Gastroesophageal sphincter (tissue), 4 donors: ENCODE results near the gene PPM1B. TPM values are rescaled to one million over a fixed set of nuclear protein-coding genes. Genes with fewer than 3 reads are reported as not detected.

Source experiments
- ATAC-seq: fragments of 150-250 bp; one replicate; pipeline ENCODE4 v1.9.1; 2016; ENCODE audit warnings: mild to moderate bottlenecking, moderate library complexity
- H3K27ac ChIP-seq, 4 donors: fragments of 200-600 bp; sonication (generic) in 3 of 4; 1 replicate in 3 of 4; 2 replicates in 1 of 4; pipeline ENCODE4 v1.5.1; 2016 to 2019
- H3K27me3 ChIP-seq: fragments of 200-600 bp; sonication (generic); one replicate; pipeline ENCODE4 v1.5.1; 2019
- H3K36me3 ChIP-seq, 2 donors: fragments of 200-600 bp; sonication (generic); one replicate each; pipeline ENCODE4 v1.5.1; 2019; ENCODE audit warnings: control low read depth in 1 of 2
- H3K4me1 ChIP-seq, 3 donors: fragments of 200-600 bp; sonication (generic); 1 replicate in 2 of 3; 2 replicates in 1 of 3; pipeline ENCODE4 v1.5.1; 2016 to 2019; ENCODE audit warnings: control low read depth in 2 of 3
- H3K4me3 ChIP-seq, 2 donors: fragments of 200-600 bp; sonication (generic); one replicate each; pipeline ENCODE4 v1.5.1; 2019; ENCODE audit warnings: mild to moderate bottlenecking in 1 of 2, moderate library complexity in 1 of 2
- H3K9me3 ChIP-seq, 3 donors: fragments of 200-600 bp; sonication (generic); one replicate each; pipeline ENCODE4 v1.5.1; 2017 to 2019; ENCODE audit warnings: control low read depth in 2 of 3
- EP300 ChIP-seq: sonication (generic); formaldehyde crosslinking; IDR thresholded peaks from one replicate; pipeline ENCODE4 v1.6.1; 2017; ENCODE audit warnings: antibody characterized with exemption, mild to moderate bottlenecking
- POLR2A ChIP-seq, 2 donors: fragments of 450-650 bp; IDR thresholded peaks; one replicate each; pipeline ENCODE4 v1.6.1; 2017; ENCODE audit warnings: antibody characterized with exemption in 2 of 2, mild to moderate bottlenecking in 2 of 2, moderate library complexity in 1 of 2
- POLR2AphosphoS5 ChIP-seq: sonication (generic); formaldehyde crosslinking; IDR thresholded peaks from one replicate; pipeline ENCODE4 v1.6.1; 2017; ENCODE audit warnings: antibody characterized with exemption
- WGBS, 2 donors: methylation state at CpG; one replicate each; pipeline ENCODE4 v1.1.5; 2018; ENCODE audit warnings: low coverage in 1 of 2; 5-methylcytosine and 5-hydroxymethylcytosine counted together
- total RNA-seq, 4 donors: library from RNA; depleted of rRNA; stranded (reverse); fragments of >200 nt; gene quantifications; one replicate each; pipeline ENCODE4 v1.1.0, GENCODE V29; 2016
- TF ChIP-seq, protein P1 (sequence below), 4 experiments: fragments of 200-600 bp in 2 of 4; fragments of 450-650 bp in 2 of 4; sonication (generic) in 1 of 4; IDR thresholded peaks; one replicate each; pipeline ENCODE4 v1.5.1; 2017 to 2019; ENCODE audit warnings: antibody characterized with exemption in 4 of 4, mild to moderate bottlenecking in 2 of 4, moderate library complexity in 2 of 4

Gene PPM1B
- total RNA-seq, 4 donors from 2014 or later, result 62.9 to 125 (median 81.3) TPM

DNA sequence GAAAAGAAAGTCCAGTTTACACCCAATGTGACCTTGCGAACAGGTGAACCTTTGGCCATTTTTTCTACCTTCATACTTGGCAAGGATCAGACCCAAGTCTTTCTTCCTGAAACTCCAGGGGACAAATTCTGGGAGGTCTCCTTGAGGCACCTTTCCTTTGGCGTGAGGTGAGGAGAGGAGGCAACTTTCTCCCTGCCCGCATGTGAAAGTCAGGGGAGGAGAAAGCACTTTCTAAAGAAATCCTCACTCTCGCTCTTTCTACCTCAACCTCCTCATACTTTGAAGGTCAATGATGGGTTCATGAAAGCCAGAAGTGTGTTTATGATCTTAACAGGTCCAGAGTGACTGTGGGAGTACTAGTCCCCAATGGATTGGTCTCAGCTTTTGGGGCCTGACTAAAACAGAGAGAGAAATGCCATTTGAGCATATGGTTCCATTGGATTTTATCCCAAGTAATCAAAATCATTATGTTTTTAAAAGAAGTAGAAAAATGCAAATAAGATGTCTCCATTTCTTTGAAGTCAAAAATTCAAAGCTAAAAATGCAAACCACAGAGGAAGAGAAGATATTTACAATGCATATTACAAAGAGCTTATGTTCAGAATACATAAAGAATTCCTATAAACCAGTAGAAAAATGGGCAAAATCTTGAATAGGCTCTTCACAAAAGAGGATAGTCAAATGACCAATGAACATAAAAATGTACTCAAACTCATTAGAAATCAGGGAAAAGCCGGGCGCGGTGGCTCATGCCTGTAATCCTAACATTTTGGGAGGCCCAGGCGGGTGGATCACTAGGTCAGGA lies 15.6 kb upstream of the PPM1B start:
- 83 to 94% methylated on average over 4 to 8 of the region's 8 CpGs for WGBS, 2 donors

DNA sequence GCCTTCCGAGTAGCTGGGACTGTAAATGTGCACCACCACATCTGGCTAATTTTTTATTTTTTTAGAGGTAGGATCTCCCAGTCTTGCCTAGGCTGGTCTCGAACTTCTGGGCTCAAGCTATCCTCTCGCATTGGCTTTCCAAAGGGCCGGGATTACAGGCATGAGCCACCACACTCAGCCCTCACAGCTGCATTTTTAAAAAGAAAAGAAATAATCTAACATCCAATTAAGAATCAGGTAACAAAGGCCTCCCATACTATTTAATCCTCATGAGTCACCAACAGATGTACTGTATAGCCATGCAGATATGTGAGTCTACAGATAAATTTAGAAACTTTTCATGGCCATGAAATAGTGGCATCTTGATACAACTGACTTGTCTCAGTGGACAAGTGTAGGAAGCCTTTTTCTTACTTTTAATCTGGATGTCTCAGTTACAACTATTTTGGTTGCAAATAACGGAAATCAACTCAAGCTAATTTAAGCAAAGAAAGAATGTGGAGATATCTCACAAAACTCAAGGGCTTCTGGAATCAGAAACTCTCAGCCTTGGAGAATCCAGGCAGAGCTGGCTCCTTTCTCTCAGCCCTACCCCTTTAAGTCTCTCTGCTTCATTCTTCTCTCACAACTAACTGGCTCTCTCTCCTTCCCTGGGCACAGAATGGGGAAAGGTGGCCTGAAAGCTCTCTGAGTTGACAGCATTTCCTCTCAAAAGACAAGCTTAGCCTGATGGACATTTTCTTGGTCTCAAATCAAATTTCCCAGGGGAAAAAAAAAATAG lies 12.8 kb upstream of the PPM1B start:
- WGBS, 2 donors, result 61 to 89% methylated on average over 3 to 5 of the region's 5 CpGs
- no peak for ATAC-seq
- no peak overlapping the region for H3K4me3 ChIP-seq
- TF ChIP-seq POLR2AphosphoS5, result no peak
- TF ChIP-seq EP300, result no peak
- TF ChIP-seq, protein P1, sequence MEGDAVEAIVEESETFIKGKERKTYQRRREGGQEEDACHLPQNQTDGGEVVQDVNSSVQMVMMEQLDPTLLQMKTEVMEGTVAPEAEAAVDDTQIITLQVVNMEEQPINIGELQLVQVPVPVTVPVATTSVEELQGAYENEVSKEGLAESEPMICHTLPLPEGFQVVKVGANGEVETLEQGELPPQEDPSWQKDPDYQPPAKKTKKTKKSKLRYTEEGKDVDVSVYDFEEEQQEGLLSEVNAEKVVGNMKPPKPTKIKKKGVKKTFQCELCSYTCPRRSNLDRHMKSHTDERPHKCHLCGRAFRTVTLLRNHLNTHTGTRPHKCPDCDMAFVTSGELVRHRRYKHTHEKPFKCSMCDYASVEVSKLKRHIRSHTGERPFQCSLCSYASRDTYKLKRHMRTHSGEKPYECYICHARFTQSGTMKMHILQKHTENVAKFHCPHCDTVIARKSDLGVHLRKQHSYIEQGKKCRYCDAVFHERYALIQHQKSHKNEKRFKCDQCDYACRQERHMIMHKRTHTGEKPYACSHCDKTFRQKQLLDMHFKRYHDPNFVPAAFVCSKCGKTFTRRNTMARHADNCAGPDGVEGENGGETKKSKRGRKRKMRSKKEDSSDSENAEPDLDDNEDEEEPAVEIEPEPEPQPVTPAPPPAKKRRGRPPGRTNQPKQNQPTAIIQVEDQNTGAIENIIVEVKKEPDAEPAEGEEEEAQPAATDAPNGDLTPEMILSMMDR (IDR thresholded peaks at IDR 0.05), result no peak
- no peak for TF ChIP-seq POLR2A (IDR thresholded peaks at IDR 0.05)
- H3K27me3 ChIP-seq, result peaks cover 2% of the 10 kb centered on the region
- no peak overlapping the region for H3K27ac ChIP-seq
- no peaks in the 10 kb centered on the region for H3K9me3 ChIP-seq
- no peaks in the 10 kb centered on the region for H3K4me1 ChIP-seq
- no peaks in the 10 kb centered on the region for H3K36me3 ChIP-seq

More for the DNA sequence above, 15.6 kb upstream of the PPM1B start:
- H3K27ac ChIP-seq, result no peak overlapping the region
- ATAC-seq, result no peak
- no peaks in the 10 kb centered on the region for H3K9me3 ChIP-seq
- TF ChIP-seq POLR2A (IDR thresholded peaks at IDR 0.05) (no peak), POLR2AphosphoS5 (no peak), EP300 (no peak)
- TF ChIP-seq, protein P1 (IDR thresholded peaks at IDR 0.05), result no peak
- no peak overlapping the region for H3K4me3 ChIP-seq
- peaks cover 10% of the 10 kb centered on the region for H3K27me3 ChIP-seq
- no peaks in the 10 kb centered on the region for H3K36me3 ChIP-seq
- no peaks in the 10 kb centered on the region for H3K4me1 ChIP-seq

DNA sequence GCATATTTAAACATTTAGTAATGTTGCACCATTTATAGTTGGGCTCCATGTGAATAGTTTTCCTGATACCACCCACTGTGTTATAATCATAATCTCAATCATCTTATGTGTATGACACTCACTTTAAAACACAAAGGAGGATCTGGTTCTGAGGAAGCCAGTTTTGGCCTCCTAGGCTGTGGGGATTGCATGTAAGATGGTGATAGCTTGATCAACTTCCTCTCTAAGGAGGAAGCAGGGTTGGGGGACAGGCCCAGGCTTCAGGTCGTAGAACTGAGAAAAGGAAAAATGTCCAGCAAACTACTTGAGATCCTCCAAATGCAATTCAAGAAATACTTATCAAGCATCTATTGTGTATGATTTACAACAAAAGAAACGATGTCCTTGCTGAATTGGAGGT lies 4.9 kb upstream of the PPM1B start:
- Histone ChIP-seq H3K4me3 (no peak overlapping the region), H3K9me3 (no peaks in the 10 kb centered on the region), H3K36me3 (no peaks in the 10 kb centered on the region), H3K27ac (no peak overlapping the region), H3K27me3 (peaks cover 12% of the 10 kb centered on the region), H3K4me1 (no peaks in the 10 kb centered on the region)
- no peak for TF ChIP-seq POLR2A (IDR thresholded peaks at IDR 0.05)
- no peak for TF ChIP-seq POLR2AphosphoS5
- no peak for TF ChIP-seq EP300
- TF ChIP-seq, protein P1 (IDR thresholded peaks at IDR 0.05), result no peak
- no peak for ATAC-seq
- WGBS, 2 donors, result 61 to 66% methylated on average over 2 of the region's 2 CpGs

DNA sequence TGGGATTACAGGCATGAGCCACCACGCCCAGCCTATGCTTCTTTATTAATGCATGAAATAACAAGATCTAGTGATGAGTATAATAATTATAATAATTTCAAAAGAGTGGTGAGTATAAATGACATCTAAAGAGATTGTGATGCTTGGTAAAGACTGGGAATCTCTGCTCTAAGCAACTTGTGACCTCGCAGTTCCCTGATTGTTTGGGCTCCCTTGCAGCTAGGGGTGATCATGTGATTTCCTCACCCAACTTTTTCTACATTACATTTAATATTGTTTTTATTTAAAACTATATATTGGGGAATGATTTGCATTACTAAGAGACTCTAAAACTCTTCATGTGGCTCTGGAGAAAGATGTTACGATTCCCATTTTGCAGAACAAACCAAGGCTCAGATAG lies 4.1 kb upstream of the PPM1B start:
- ATAC-seq, result no peak
- TF ChIP-seq, protein P1 (IDR thresholded peaks at IDR 0.05), result no peak
- TF ChIP-seq POLR2A (IDR thresholded peaks at IDR 0.05) (no peak), EP300 (no peak), POLR2AphosphoS5 (no peak)
- H3K4me1 ChIP-seq, result no peaks in the 10 kb centered on the region
- H3K36me3 ChIP-seq, result no peaks in the 10 kb centered on the region
- H3K9me3 ChIP-seq, result no peaks in the 10 kb centered on the region
- peaks cover 12% of the 10 kb centered on the region for H3K27me3 ChIP-seq
- no peak overlapping the region for H3K4me3 ChIP-seq
- WGBS, 2 donors, result 94 to 100% methylated on average over 1 to 3 of the region's 3 CpGs
- H3K27ac ChIP-seq, result no peak overlapping the region
